GM23248 (cell line): ENCODE results near the gene ZNF346.

Experiments used
- EZH2 ChIP-seq: fragments of 200-600 bp; sonication (generic); IDR thresholded peaks from 2 replicates; pipeline ENCODE4 v1.6.1; 2018; ENCODE audit warnings: antibody characterized with exemption, mild to moderate bottlenecking; ENCODE audit not compliant: insufficient read depth, poor library complexity, severe bottlenecking
- EZH2phosphoT487 ChIP-seq: fragments of 200-600 bp; sonication (generic); IDR thresholded peaks from 2 replicates; pipeline ENCODE4 v1.6.1; 2018; ENCODE audit warnings: antibody characterized with exemption, moderate library complexity, mild to moderate bottlenecking, low read depth; ENCODE audit not compliant: insufficient read depth

DNA sequence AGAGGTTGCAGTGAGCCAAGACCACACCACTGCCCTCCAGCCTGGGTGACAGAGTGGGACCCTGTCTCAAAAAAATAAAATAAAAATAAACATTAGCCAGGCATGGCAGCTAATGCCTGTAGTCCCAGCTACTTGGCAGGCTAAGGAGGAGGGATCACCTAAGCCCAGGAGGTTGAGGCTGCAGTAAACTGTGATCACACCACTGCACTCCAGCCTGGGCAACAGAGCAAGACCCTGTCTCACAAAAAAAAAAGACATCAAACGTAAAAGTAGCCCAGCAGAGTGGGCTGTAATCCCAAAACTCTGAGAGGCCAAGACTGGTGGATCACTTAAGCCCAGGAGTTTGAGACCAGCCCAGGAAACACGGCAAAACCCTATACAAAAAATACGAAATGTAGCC lies 34.9 kb upstream of the ZNF346 start:
- no peak for TF ChIP-seq EZH2
- no peak for TF ChIP-seq EZH2phosphoT487
